Activated B cell treated with CpG ODN at 0.5 μM for 24 hours (primary cell): Measurements from ENCODE around the gene EARS2. TPM values are rescaled to one million over a fixed set of nuclear protein-coding genes. Genes with fewer than 3 reads are reported as not detected.

Experiments used
- ATAC-seq: fragments of 200-7000 bp; cut with Tn5 transposase; one replicate; pipeline ENCODE4 v1.10.0; 2021; ENCODE audit warnings: low read depth, mild to moderate bottlenecking, moderate library complexity
- CTCF ChIA-PET: fragments of 350-600 bp; sonication (Branson Sonifier 250); formaldehyde crosslinking; loops from one replicate; lab custom pipeline; 2021; ENCODE audit warnings: antibody characterized with exemption; lab: Charles Lee
- POLR2A ChIA-PET: fragments of 350-600 bp; sonication (Branson Sonifier 250); formaldehyde crosslinking; loops from one replicate; lab custom pipeline; 2021; ENCODE audit warnings: antibody characterized with exemption; lab: Charles Lee
- DNase-seq: peaks from one replicate; pipeline ENCODE4 v3.0.0; 2022
- H3K27ac Mint-ChIP-seq: one replicate; pipeline ENCODE4 v1.8.0; 2020; ENCODE audit warnings: mixed read lengths
- H3K27me3 Mint-ChIP-seq: one replicate; pipeline ENCODE4 v1.8.0; 2021; ENCODE audit warnings: mixed read lengths
- H3K36me3 Mint-ChIP-seq: one replicate; pipeline ENCODE4 v1.8.0; 2021; ENCODE audit warnings: low read depth, mixed read lengths
- H3K4me1 Mint-ChIP-seq: one replicate; pipeline ENCODE4 v1.8.0; 2021; ENCODE audit warnings: mixed read lengths
- H3K4me3 Mint-ChIP-seq: one replicate; pipeline ENCODE4 v1.8.0; 2020; ENCODE audit warnings: mild to moderate bottlenecking, mixed read lengths
- H3K9me3 Mint-ChIP-seq: one replicate; pipeline ENCODE4 v1.8.0; 2020; ENCODE audit warnings: mixed read lengths
- intact Hi-C: fragments of 100-400 bp; cut with micrococcal nuclease; formaldehyde crosslinking; loops from one replicate; pipeline ENCODE4 v1.15.1; 2024
- total RNA-seq: library from RNA; stranded (reverse); gene quantifications from 2 replicates; pipeline ENCODE4 v1.2.3, GENCODE V29; 2022
- TF ChIP-seq, protein P1 (sequence below): fragments of 200-600 bp; IDR thresholded peaks from one replicate; pipeline ENCODE4 v1.8.0; 2022; ENCODE audit warnings: antibody characterized with exemption, mild to moderate bottlenecking

EARS2 gene
- total RNA-seq, 1 donor from 2014 or later: 27.5 TPM

DNA sequence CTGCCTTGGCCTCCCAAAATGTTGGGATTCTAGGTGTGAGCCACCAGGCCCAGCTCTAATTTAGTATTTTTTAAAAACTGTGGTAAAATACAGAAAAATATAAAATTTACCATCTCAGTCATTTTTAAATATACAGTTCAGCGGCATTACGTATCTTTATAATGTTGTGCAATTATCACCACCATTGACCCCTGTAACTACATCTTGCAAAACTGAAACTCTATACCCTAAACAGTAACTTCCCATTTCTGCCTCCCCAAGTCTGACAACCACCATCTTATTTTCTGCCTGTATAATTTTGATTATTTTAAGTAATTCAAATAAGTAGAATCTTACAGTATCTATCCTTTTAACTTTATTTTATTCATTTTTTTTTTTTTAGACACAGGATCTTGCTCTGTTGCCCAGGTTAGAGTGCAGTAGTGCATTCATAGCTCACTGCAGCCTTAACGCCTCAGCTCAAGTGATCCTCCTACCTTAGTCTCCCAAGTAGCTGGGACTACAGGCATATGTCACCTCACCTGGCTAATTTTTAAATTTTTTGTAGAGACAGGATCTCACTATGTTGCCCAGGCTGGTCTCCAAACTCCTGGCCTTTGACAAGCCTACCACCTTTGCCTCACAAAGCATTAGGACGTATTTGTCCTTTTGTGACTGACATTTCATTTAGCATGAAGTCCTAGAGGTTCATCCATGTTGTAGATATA lies 36.0 kb downstream of the EARS2 start:
- Mint-ChIP-seq H3K36me3 (peaks cover 36% of the 10 kb centered on the region), H3K27ac (peak overlapping the region; percentile 80)
- CTCF ChIA-PET: interaction anchor here (0.8 to 1.2 kb wide), 2 partner anchors 19 to 36 kb away, joined by 3 read pairs; partner anchors contain the start of gene UBFD1

DNA sequence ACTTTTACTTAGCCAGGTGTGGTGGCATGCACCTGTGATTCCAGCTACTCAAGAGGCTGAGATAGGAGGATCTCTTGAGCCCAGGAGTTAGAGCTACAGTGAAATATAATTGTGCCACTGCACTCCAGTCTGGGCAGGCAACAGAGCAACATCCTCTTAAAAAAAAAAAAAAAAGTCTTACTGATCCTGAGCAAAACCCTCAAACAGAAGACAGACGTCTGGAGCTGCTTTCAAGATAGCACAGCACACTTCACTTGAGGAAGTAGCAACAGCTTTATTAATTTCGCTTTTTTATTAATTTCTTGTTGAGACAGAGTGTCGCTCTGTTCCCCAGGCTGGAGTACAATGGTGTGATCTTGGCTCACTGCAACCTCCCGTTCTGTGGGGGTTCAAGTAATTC lies 36.6 kb downstream of the EARS2 start:
- peak; percentile 8 for ATAC-seq
- Mint-ChIP-seq H3K27ac (peak overlapping the region; percentile 80), H3K4me3 (peak overlapping the region; percentile 53), H3K4me1 (peaks cover 61% of the 10 kb centered on the region), H3K9me3 (no peaks in the 10 kb centered on the region), H3K27me3 (no peaks in the 10 kb centered on the region), H3K36me3 (peaks cover 38% of the 10 kb centered on the region)
- intact Hi-C loops: loop anchor here (2.0 kb wide), 1 partner anchor 68 kb away; the partner anchor contains the start of gene COG7
- ChIA-PET POLR2A (interaction anchor here (0.7 to 8.8 kb wide), 6 partner anchors 8 to 67 kb away, joined by 3 to 209 read pairs (median 6); partner anchors contain the start of genes COG7, EARS2, GGA2 and UBFD1), CTCF (interaction anchor here (1.2 kb wide), 1 partner anchor 19 kb away, joined by 3 read pairs; no protein-coding TSS in a partner anchor)
- no peak for DNase-seq
- TF ChIP-seq, protein P1, sequence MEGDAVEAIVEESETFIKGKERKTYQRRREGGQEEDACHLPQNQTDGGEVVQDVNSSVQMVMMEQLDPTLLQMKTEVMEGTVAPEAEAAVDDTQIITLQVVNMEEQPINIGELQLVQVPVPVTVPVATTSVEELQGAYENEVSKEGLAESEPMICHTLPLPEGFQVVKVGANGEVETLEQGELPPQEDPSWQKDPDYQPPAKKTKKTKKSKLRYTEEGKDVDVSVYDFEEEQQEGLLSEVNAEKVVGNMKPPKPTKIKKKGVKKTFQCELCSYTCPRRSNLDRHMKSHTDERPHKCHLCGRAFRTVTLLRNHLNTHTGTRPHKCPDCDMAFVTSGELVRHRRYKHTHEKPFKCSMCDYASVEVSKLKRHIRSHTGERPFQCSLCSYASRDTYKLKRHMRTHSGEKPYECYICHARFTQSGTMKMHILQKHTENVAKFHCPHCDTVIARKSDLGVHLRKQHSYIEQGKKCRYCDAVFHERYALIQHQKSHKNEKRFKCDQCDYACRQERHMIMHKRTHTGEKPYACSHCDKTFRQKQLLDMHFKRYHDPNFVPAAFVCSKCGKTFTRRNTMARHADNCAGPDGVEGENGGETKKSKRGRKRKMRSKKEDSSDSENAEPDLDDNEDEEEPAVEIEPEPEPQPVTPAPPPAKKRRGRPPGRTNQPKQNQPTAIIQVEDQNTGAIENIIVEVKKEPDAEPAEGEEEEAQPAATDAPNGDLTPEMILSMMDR: no peak

More for the DNA sequence above, 36.0 kb downstream of the EARS2 start:
- TF ChIP-seq, protein P1: no peak
- POLR2A ChIA-PET: interaction anchor here (0.7 to 8.8 kb wide), 7 partner anchors 7 to 89 kb away, joined by 3 to 209 read pairs (median 5); partner anchors contain the start of genes COG7, EARS2, GGA2 and UBFD1
- Mint-ChIP-seq H3K4me1 (peaks cover 54% of the 10 kb centered on the region), H3K27me3 (no peaks in the 10 kb centered on the region), H3K4me3 (peak overlapping the region; percentile 53), H3K9me3 (no peaks in the 10 kb centered on the region)
- ATAC-seq (no peak), DNase-seq (no peak)
- intact Hi-C loops: loop anchor here (2.0 kb wide), 1 partner anchor 68 kb away; the partner anchor contains the start of gene COG7

DNA sequence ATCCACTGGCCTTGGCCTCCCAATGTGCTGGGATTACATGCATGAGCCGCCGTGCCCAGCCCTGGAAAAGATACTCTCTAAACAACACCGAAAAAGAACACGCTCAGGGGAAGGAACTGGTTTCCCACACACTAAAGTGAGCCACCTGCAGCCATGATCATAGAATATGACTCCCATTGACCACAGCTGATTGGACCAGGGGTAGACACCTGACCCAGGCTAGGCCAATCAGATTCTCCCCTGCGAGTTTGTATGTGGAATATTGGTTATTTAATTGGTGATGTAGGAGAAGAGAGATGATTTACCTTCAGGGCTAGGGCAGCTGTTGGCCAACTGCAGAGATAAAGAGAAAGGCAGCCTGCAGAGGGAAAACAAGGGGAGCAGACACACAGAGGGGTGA lies 37.9 kb downstream of the EARS2 start:
- TF ChIP-seq, protein P1: no peak
- no peaks in the 10 kb centered on the region for H3K27me3 Mint-ChIP-seq
- CTCF ChIA-PET: interaction anchor here (1.1 kb wide), 1 partner anchor 10 kb away, joined by 3 read pairs; no protein-coding TSS in a partner anchor
- DNase-seq (no peak), ATAC-seq (no peak)
- H3K4me3 Mint-ChIP-seq: peak overlapping the region; percentile 24
- H3K36me3 Mint-ChIP-seq: peaks cover 27% of the 10 kb centered on the region
- intact Hi-C loops: loop anchor here (2.0 to 5.0 kb wide), 3 partner anchors 14 to 122 kb away; partner anchors contain the start of genes DCTN5 and PALB2
- H3K9me3 Mint-ChIP-seq: no peaks in the 10 kb centered on the region
- H3K4me1 Mint-ChIP-seq: peaks cover 68% of the 10 kb centered on the region
- H3K27ac Mint-ChIP-seq: peak overlapping the region; percentile 80
- POLR2A ChIA-PET: interaction anchor here (0.7 to 8.8 kb wide), 4 partner anchors 12 to 186 kb away, joined by 4 to 209 read pairs (median 10); partner anchors contain the start of genes EARS2, GGA2 and UBFD1

DNA sequence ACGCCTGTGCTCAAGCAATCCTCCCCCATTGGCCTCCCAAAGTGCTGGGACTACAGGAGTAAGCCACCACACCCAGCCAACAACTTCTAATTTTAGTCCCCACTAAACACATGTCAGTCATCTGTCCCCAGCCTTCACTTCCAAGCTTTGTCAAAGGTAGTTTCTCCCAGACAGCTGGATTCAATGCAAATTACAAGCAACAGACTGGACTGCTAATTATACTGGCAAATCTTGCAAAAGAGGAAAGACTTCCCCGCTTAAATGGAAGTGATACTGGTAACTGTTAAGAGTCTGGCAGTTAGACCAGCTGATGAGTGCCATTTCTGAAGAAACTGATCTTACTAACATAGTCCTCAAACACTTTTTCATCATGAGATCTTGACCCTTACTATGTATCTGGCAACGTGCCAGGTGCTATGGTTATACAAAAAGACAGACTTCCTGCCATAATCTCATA lies 38.7 kb downstream of the EARS2 start:
- H3K27me3 Mint-ChIP-seq: no peaks in the 10 kb centered on the region
- peak overlapping the region; percentile 86 for H3K27ac Mint-ChIP-seq
- CTCF ChIA-PET: interaction anchor here (1.7 to 2.5 kb wide), 2 partner anchors 11 to 13 kb away, joined by 9 to 11 read pairs; no protein-coding TSS in a partner anchor

More for the DNA sequence above, 38.7 kb downstream of the EARS2 start:
- TF ChIP-seq, protein P1: no peak
- H3K4me1 Mint-ChIP-seq: peaks cover 68% of the 10 kb centered on the region
- intact Hi-C loops: loop anchor here (1.0 to 5.0 kb wide), 4 partner anchors 9 to 122 kb away; partner anchors contain the start of genes DCTN5 and PALB2
- peak; percentile 59 for ATAC-seq
- POLR2A ChIA-PET: interaction anchor here (0.5 to 8.8 kb wide), 5 partner anchors 11 to 43 kb away, joined by 5 to 209 read pairs (median 6); partner anchors contain the start of genes EARS2, GGA2 and UBFD1
- H3K36me3 Mint-ChIP-seq: peaks cover 19% of the 10 kb centered on the region
- H3K4me3 Mint-ChIP-seq: peak overlapping the region; percentile 64
- no peaks in the 10 kb centered on the region for H3K9me3 Mint-ChIP-seq
- DNase-seq: no peak
